Hepatic stellate cell (primary cell): ENCODE results near the gene EFCAB8.
"Not testable (repeated sequence)": the region's sequence is repeated elsewhere in the genome, so short reads cannot be mapped to it uniquely, and the experiment has no call there.

Source experiments
- DNase-seq: peaks from one replicate; pipeline ENCODE4 v3.0.0; 2011; ENCODE audit warnings: low spot score

Gene EFCAB8

DNA sequence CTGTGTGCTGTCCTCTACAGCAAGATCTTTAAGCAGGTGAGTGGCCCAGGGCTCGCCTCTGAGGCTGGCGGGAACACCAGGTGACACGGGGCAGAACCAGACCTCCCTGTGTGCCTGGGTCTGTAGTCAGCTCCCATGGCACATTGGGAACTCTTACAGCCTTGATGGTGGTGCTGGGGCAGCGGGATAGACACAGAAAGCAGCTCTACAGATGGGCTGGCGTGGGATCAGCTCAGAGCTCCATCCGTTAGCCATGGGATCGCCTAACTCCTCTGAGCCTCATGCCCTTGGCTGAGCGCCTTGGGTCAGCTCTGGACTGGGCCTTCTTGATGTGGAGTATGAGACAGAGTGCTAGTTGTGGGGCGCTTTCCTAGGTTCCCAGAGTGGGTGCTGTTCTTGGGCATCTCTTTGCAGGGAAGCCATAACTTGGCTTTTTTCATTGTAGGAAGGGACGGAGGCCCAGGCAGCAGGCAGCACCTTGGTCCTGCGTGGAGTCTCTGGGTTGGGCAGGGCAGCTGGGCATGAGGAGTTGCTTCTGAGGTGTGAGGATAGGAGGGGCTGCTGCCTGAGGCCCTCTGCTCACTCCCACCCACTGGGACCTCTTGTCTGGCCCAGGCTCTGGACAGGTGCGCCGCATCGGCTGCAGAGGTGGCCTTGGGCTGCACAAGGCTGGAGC lies 51.3 kb downstream of the EFCAB8 start:
- DNase-seq: no peak

DNA sequence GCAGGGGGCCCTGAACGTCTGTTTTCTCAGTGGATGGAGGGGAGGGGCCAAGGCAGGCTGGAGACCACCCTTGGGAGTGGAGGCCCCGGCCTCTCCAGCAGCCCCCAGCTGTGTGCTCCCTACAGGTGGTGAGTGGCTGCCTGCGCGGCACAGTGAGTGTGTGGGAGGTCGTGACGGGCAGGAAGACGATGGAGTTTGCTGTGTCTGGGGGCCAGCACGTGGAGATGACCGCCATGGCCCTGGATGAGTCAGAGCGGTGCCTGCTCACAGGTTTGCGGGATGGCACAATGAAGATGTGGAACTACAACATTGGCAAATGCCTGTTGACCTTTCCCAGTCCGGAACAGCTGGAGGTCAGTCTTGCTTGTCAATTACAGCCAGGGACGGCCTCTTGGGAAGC lies 52.6 kb downstream of the EFCAB8 start:
- no peak for DNase-seq

GRCh38 chr20:32912688-32913087 lies 54.0 kb downstream of the EFCAB8 start:
- no peak for DNase-seq

DNA sequence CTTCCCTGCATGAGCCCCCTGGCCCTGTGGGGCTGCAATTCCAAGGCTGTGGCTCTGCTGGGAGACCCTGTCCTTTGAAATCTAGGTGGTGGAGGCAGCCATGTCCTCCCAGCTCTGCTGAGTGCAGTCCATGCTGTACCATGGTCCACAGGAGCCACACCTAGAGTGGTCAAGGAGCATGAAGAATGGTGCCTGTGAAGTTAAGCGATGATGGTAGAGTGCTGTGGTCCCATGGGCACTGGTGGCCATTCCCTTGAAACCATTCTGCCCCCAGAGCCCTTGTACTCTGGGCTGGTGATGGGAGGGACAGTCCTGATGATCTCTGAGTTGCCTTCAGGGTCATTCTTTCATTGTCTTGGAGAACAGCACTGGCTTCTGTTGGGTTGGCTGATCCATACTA lies 55.3 kb downstream of the EFCAB8 start:
- DNase-seq: no peak

DNA sequence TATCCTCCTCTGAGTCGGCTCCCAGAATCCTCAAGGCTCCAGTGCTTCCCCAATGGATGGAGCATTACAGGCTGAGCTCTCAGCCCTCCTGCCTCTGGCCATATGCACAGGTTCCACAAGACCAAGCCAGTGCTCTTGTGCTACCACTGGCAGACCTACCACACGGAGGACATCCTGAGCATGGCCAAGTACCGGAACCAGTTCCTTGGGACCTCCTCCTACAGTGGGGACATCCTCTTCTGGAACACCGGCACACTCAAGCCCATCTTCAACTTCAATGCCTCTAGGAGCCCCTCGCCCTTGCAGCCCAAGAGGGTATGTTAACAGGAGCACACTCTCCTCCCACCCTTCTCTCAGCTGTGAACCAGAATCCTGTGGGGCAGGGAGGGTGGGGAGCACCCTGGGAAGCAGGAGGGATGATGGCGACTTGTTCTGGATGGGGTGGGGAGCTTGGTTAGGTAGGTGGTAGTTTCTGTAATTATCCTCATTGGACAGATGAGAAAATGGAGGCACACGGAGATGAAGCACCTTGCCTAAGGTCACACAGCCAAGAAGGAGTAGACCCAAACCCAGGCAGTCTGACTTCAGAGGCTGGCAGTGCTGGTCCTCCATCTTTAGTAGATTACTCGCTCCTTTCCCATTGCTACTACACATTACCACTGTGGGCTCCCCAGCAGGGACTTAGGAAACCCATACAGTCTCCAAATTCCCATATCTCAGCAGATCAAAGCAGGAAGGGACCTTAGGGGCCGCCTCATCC lies 58.6 kb downstream of the EFCAB8 start:
- DNase-seq: no peak

GRCh38 chr20:32918296-32918695 lies 59.6 kb downstream of the EFCAB8 start:
- no peak for DNase-seq

DNA sequence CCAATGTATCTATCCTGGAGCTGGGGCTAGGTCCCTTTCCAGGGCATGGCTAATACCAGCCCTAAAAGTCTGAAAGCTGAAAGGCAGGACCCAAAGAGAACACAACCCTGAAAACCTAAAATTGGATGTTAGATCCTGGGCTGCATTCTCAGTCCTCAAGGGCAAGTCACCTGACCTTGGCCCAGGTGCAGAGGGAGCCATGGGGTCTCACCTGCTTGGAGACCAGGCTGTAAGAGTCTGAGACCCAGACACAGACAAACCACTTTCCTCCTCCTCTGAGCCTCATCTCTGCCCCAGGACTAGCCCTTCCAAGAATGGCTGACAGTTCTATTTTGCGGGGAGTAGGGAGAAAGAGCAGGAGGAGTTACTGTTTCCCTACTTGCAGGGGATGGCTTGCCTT lies 60.0 kb downstream of the EFCAB8 start:
- no peak for DNase-seq

DNA sequence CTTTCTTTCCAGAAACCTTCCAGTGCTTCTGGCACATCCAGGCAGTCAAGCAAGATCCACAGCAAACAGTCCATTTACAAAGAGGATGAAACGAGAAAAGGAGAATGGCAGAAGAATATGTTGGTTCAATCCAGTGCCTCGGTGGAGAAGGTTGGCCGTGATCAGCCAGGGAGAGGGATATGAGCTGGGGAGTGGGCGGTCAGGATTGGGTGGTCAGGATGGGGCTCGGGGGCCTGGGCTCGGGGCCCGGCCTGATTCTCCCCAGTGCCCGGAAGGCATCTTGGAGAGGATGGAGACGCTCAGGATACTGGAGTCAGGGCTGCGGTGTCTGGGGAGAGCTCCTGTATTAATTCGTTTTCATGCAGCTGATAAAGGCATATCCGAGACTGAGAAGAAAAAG lies 61.3 kb downstream of the EFCAB8 start:
- no peak for DNase-seq

DNA sequence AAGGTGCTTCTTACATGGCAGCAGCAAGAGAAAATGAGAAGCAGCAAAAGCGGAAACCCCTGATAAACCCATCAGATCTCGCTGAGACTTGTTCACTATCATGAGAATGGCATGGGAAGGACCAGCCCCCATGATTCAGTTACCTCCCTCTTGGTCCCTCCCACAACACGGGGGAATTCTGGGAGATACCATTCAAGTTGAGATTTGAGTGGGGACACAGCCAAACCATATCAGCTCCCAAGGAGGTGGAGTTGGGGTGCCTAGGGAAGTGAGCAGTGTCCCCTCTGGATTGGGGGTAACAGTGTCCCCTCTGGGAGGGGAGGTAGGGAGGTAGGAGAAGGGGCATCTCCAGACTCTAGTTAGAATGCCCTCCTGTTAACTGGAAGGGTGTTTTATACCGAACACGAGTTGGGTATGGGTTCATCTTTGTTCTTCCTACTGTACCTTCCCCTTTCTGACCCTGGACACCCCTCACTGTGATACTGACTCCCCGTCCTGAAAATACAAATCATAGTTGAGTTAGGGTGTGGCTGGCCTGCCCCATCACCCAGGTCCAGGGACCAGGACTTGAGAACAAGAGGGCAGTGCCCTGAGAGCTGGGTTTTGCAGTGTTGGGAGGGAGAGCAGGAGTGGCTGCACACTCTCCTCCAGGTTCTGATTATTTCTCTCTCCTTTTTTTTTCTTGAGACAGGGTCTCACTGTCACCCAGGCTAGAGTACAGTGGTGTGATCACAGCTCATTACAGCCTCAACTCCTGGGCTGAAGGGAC lies 62.0 kb downstream of the EFCAB8 start:
- DNase-seq: no peak

DNA sequence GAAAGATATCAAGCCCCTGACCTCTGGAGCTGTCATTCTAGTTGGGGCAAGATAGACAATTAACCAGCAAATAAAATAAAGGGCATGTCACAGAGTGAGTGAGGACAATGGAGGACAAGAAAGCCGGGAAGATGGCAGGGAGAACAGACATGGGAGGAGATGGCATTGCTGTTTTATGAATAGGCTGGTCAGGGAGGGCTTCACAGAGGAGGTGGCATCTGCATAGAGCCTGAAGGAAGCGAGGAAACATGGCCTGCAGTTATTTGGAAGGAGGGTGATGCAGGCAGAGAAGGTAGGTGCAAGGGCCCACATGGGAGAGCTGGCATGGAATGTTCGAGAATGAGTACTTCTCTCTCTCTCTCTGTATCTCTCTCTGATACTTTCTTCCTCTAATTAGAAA lies 63.7 kb downstream of the EFCAB8 start:
- DNase-seq: no peak

DNA sequence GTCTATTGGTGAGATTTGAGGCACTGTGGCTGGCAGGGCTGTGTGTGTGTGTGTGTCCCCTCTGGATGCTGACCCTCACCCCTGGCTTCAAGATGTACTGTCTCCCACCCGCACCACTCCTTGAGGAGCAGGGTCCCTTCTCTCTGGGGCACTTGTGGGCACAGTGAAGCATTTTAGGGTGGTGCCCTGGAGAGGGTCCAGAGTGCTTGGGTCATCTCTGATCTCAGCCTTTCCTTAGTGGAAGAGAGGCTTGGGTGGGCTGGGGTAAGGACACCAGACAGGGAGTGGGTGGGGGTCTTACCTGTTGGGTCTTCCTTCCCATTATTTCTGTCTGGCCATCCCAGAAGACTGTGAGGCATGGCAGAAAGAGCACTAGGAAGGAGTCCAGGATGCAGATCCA lies 66.1 kb downstream of the EFCAB8 start:
- DNase-seq: no peak

GRCh38 chr20:32925481-32926196 lies 66.9 kb downstream of the EFCAB8 start:
- no peak for DNase-seq

DNA sequence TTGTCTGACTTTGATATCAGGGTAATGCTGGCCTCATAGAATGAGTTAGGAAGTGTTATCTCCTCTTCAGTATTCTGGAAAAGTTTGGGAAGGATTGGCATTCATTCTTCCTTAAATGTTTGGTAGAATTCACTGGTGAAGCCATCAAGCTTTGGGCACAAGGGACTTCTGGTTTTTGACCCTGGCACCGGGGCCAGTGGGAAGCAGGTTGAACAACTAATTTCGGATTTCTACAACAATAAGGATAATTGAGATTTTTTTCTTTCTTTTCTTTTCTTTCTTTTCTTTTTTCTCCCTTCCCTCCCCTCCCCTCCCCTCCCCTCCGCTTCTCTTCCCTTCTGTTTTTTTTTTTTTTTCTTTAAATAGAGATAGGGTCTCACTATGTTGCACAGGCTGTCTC lies 70.4 kb downstream of the EFCAB8 start:
- no peak for DNase-seq

GRCh38 chr20:32930181-32930580 lies 71.5 kb downstream of the EFCAB8 start:
- no peak for DNase-seq

- DNase-seq: no peak
Observed at GRCh38 chr20:32930701-32931100, 72.0 kb downstream of the EFCAB8 start.

- no peak for DNase-seq
Observed at GRCh38 chr20:32934580-32934979, 75.9 kb downstream of the EFCAB8 start.

DNA sequence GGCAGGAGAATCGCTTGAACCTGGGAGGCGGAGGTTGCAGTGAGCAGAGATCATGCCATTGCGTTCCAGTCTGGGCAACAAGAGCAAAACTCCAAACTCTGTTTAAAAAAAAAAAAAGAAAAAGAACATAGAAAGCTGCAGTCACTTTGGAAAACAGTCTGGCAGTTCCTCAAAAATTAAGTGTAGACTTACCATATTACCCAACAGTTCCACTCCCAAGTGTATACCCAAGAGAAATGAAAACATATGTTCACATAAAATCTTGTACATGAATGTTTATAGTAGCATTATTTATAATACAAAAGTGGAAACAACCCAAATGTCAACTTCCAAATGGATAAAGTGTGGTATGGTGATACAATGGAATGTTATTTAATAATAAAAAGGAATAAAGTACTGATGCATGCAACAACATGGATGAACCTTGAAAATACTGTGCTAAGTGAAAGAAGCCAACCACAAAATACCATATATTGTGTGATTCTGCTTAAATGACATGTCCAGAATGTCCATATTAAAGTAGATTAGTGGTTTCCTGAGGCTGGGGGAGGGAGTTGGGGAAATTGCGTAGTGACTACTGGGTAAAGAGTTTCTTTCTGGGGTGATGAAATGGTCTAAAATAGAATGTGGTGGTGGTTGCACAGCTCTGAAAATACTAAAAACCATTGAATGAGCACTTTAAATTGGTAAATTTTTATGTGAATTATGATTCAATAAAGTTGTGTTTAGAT lies 82.6 kb downstream of the EFCAB8 start:
- no peak for DNase-seq

GRCh38 chr20:32943490-32944052 lies 84.8 kb downstream of the EFCAB8 start:
- DNase-seq: no peak

GRCh38 chr20:32945710-32946221 lies 87.0 kb downstream of the EFCAB8 start:
- no peak for DNase-seq

- no peak for DNase-seq
Observed at GRCh38 chr20:32946629-32947028, 87.9 kb downstream of the EFCAB8 start.

DNA sequence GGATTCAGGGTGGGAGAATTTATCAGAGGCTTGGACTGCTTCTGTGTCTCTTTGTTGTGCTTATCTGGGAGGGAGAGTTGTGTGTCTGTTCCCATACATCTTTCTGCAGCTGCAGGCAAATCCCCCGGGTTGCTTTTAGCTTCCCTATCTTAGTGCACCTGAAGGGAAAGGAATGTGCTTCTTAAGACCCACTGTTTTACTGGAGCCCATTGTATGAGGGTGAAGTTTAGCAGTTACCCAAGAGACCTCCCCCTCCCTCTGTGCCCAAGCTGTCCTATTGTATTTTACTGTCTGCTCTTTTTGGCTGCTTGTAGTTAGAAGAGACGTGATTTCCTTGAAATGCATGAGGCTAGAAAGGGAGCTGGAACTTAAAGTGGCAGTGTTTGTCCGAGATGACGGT lies 91.8 kb downstream of the EFCAB8 start:
- not testable (repeated sequence) for DNase-seq
